Right lobe of liver (tissue), 4 donors: ENCODE results near the gene KCNQ5.
"Not testable (repeated sequence)": the region's sequence is repeated elsewhere in the genome, so short reads cannot be mapped to it uniquely, and the experiment has no call there.

Experiments
- CTCF ChIP-seq, 4 donors: fragments of 200-600 bp in 3 of 4; fragments of 450-650 bp in 1 of 4; IDR thresholded peaks; one replicate each; pipeline versions ENCODE4 v1.5.1 to v1.8.0; 2016 to 2022; ENCODE audit warnings: antibody characterized with exemption in 4 of 4, mild to moderate bottlenecking in 2 of 4
- POLR2A ChIP-seq: fragments of 450-650 bp; IDR thresholded peaks from one replicate; pipeline ENCODE4 v1.6.1; 2017; ENCODE audit warnings: antibody characterized with exemption, mild to moderate bottlenecking
- donor health status: DM: no; HTN: no; CAD: no.
- donor health status: DM: no; HTN: no; CAD: no.
- donor health status: DM: no; HTN: yes; CAD: no.

DNA sequence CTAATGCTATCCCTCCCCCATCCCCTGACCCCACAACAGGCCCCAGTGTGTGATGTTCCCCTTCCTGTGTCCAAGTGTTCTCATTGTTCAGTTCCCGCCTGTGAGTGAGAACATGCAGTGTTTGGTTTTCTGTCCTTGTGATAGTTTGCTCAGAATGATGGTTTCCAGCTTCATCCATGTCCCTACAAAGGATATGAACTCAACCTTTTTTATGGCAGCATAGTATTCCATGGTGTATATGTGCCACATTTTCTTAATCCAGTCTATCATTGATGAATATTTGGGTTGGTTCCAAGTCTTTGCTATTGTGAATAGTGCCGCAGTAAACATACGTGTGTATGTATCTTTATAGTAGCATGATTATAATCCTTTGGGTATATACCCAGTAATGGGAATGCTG lies 356.9 kb downstream of the KCNQ5 start:
- not testable (repeated sequence) for TF ChIP-seq CTCF (IDR thresholded peaks at IDR 0.05); POLR2A
